Neuronal stem cell (in vitro differentiated cells): ENCODE measurements around the gene FBXO9.

Experiments used
- DNase-seq: peaks from one replicate; pipeline ENCODE4 v3.0.0-alpha.2; 2013; ENCODE audit warnings: low spot score
- H2AFZ ChIP-seq: one replicate; pipeline ENCODE4 v1.6.1; 2013; ENCODE audit warnings: mild to moderate bottlenecking, low read length, inconsistent platforms
- H2AK5ac ChIP-seq: 2 replicates; pipeline ENCODE4 v1.6.1; 2013; ENCODE audit warnings: low read depth, mild to moderate bottlenecking, inconsistent platforms, low read length, moderate library complexity, mixed read lengths
- H2BK120ac ChIP-seq: 2 replicates; pipeline ENCODE4 v1.6.1; 2013; ENCODE audit warnings: low read depth, mild to moderate bottlenecking, inconsistent platforms, low read length, moderate library complexity, mixed read lengths
- H2BK12ac ChIP-seq: one replicate; pipeline ENCODE4 v1.6.1; 2013; ENCODE audit warnings: low read length, inconsistent platforms
- H2BK15ac ChIP-seq: 2 replicates; pipeline ENCODE4 v1.6.1; 2013; ENCODE audit warnings: mild to moderate bottlenecking, low read length, inconsistent platforms, mixed read lengths
- H2BK5ac ChIP-seq: one replicate; pipeline ENCODE4 v1.6.1; 2013; ENCODE audit warnings: inconsistent platforms, mild to moderate bottlenecking, low read length, moderate library complexity
- H3K14ac ChIP-seq: one replicate; pipeline ENCODE4 v1.6.1; 2013; ENCODE audit warnings: low read length, inconsistent platforms
- H3K18ac ChIP-seq: 2 replicates; pipeline ENCODE4 v1.6.1; 2013; ENCODE audit warnings: low read length, inconsistent platforms
- H3K23ac ChIP-seq: 2 replicates; pipeline ENCODE4 v1.6.1; 2013; ENCODE audit warnings: low read depth, mild to moderate bottlenecking, mixed read lengths, low read length, inconsistent platforms; ENCODE audit not compliant: poor library complexity
- H3K27ac ChIP-seq: replicated peaks from 3 replicates; pipeline ENCODE4 v1.5.1; 2013; ENCODE audit warnings: low read length, inconsistent platforms
- H3K27me3 ChIP-seq, 3 experiments: 2 replicates each; pipeline ENCODE4 v1.6.1; 2013; ENCODE audit warnings: low read length in 3 of 3, mild to moderate bottlenecking in 2 of 3, inconsistent platforms in 1 of 3, low read depth in 1 of 3, mixed read lengths in 1 of 3, moderate library complexity in 1 of 3; ENCODE audit not compliant: control insufficient read depth in 3 of 3, insufficient read depth in 3 of 3
- H3K36me3 ChIP-seq, 2 donors: replicated peaks in 1 of 2; 2 replicates each; pipeline ENCODE4 v1.6.1; 2013; ENCODE audit warnings: low read length in 2 of 2; ENCODE audit not compliant: control insufficient read depth in 2 of 2, insufficient read depth in 2 of 2
- H3K4ac ChIP-seq: 2 replicates; pipeline ENCODE4 v1.6.1; 2013; ENCODE audit warnings: inconsistent platforms, mild to moderate bottlenecking, low read length, moderate library complexity
- H3K4me1 ChIP-seq, 2 donors: 1 replicate in 1 of 2; 2 replicates in 1 of 2; pipeline ENCODE4 v1.6.1; 2013; ENCODE audit warnings: low read length in 2 of 2, low read depth in 1 of 2; ENCODE audit not compliant: control insufficient read depth in 2 of 2, insufficient read depth in 1 of 2
- H3K4me2 ChIP-seq: one replicate; pipeline ENCODE4 v1.6.1; 2013; ENCODE audit warnings: mild to moderate bottlenecking, low read length, inconsistent platforms; ENCODE audit not compliant: insufficient read depth, poor library complexity, severe bottlenecking
- H3K4me3 ChIP-seq, 2 donors: 2 replicates each; pipeline ENCODE4 v1.5.1; 2013; ENCODE audit warnings: low read length in 2 of 2, mild to moderate bottlenecking in 2 of 2, inconsistent platforms in 1 of 2, moderate library complexity in 1 of 2
- H3K79me1 ChIP-seq: one replicate; pipeline ENCODE4 v1.6.1; 2013; ENCODE audit warnings: low read depth, mild to moderate bottlenecking, inconsistent platforms, low read length, moderate library complexity
- H3K9ac ChIP-seq: one replicate; pipeline ENCODE4 v1.6.1; 2013; ENCODE audit warnings: mild to moderate bottlenecking, low read depth, low read length, inconsistent platforms; ENCODE audit not compliant: poor library complexity
- H3K9me3 ChIP-seq, 2 donors: replicated peaks in 1 of 2; 2 replicates each; pipeline versions ENCODE3 to v1.6.1; 2013; ENCODE audit warnings: low read length in 2 of 2, mild to moderate bottlenecking in 2 of 2, inconsistent platforms in 1 of 2, low read depth in 1 of 2, mixed read lengths in 1 of 2, moderate library complexity in 1 of 2; ENCODE audit not compliant: control insufficient read depth in 2 of 2, insufficient read depth in 1 of 2
- H4K8ac ChIP-seq: one replicate; pipeline ENCODE4 v1.6.1; 2013; ENCODE audit warnings: low read depth, mild to moderate bottlenecking, inconsistent platforms, low read length, moderate library complexity
- H4K91ac ChIP-seq: one replicate; pipeline ENCODE4 v1.6.1; 2013; ENCODE audit warnings: low read length, low read depth, mild to moderate bottlenecking, inconsistent platforms; ENCODE audit not compliant: poor library complexity
- WGBS, 2 donors: extraction: QIAGEN DNeasy Blood & Tissue Kit; methylation state at CpG; one replicate each; pipeline ENCODE4 v1.1.7; 2013; ENCODE audit warnings: missing lambda C conversion rate in 2 of 2, mixed read lengths in 1 of 2; ENCODE audit not compliant: insufficient read length in 2 of 2, insufficient replicate concordance in 1 of 2; ENCODE audit errors: extremely low coverage in 2 of 2; 5-methylcytosine and 5-hydroxymethylcytosine counted together

FBXO9 gene

GRCh38 chr6:53029257-53029656 lies 35.9 kb upstream of the FBXO9 start:
- Histone ChIP-seq H3K4ac (no peak overlapping the region), H3K27me3 (no peaks in the 10 kb centered on the region), H3K23ac (no peak overlapping the region), H2BK15ac (no peak overlapping the region), H3K4me1 (no peaks in the 10 kb centered on the region), H3K9me3 (no peaks in the 10 kb centered on the region), H3K9ac (no peak overlapping the region), H2BK5ac (no peak overlapping the region), H3K27ac (no peak overlapping the region), H3K4me2 (no peak overlapping the region), H4K8ac (no peak overlapping the region), H3K14ac (no peak overlapping the region), H3K36me3 (peaks cover 6 to 93% of the 10 kb centered on the region in 2 donors), H2AFZ (no peak overlapping the region), H2BK12ac (no peak overlapping the region), H2BK120ac (no peak overlapping the region), H4K91ac (no peak overlapping the region), H3K79me1 (no peaks in the 10 kb centered on the region), H3K4me3 (no peak overlapping the region), H2AK5ac (no peak overlapping the region), H3K18ac (no peak overlapping the region)
- DNase-seq = no peak

GRCh38 chr6:53029761-53030160 lies 35.4 kb upstream of the FBXO9 start:
- DNase-seq = no peak
- H2AK5ac ChIP-seq = no peak overlapping the region
- H3K27me3 ChIP-seq = no peaks in the 10 kb centered on the region
- H4K8ac ChIP-seq = no peak overlapping the region
- H3K4me2 ChIP-seq = no peak overlapping the region
- no peaks in the 10 kb centered on the region for H3K79me1 ChIP-seq
- no peak overlapping the region for H4K91ac ChIP-seq
- H2BK12ac ChIP-seq = no peak overlapping the region
- no peak overlapping the region for H2BK15ac ChIP-seq
- H3K23ac ChIP-seq = no peak overlapping the region
- H3K4me3 ChIP-seq = no peak overlapping the region
- no CpG with 5 or more reads among the region's 3 CpGs for WGBS, 2 donors
- H2BK120ac ChIP-seq = no peak overlapping the region
- no peaks in the 10 kb centered on the region for H3K4me1 ChIP-seq
- no peak overlapping the region for H3K14ac ChIP-seq
- H3K18ac ChIP-seq = no peak overlapping the region
- peaks cover 6 to 93% of the 10 kb centered on the region in 2 donors for H3K36me3 ChIP-seq
- no peak overlapping the region for H2AFZ ChIP-seq
- H3K27ac ChIP-seq = no peak overlapping the region
- H3K4ac ChIP-seq = no peak overlapping the region
- no peak overlapping the region for H3K9ac ChIP-seq
- no peak overlapping the region for H2BK5ac ChIP-seq
- peaks cover 0 to 2% of the 10 kb centered on the region in 2 donors for H3K9me3 ChIP-seq

GRCh38 chr6:53031281-53031680 lies 33.9 kb upstream of the FBXO9 start:
- Histone ChIP-seq H3K4me1 (no peaks in the 10 kb centered on the region), H3K18ac (no peak overlapping the region), H3K36me3 (peaks cover 6 to 95% of the 10 kb centered on the region in 2 donors), H4K91ac (no peak overlapping the region), H2BK12ac (no peak overlapping the region), H3K4me2 (no peak overlapping the region), H3K27me3 (no peaks in the 10 kb centered on the region), H3K79me1 (no peaks in the 10 kb centered on the region), H3K27ac (no peak overlapping the region), H3K23ac (no peak overlapping the region), H2BK120ac (no peak overlapping the region), H4K8ac (no peak overlapping the region), H2BK5ac (no peak overlapping the region), H2BK15ac (no peak overlapping the region), H2AK5ac (no peak overlapping the region), H3K9ac (no peak overlapping the region), H3K9me3 (peaks cover 0 to 4% of the 10 kb centered on the region in 2 donors), H3K4ac (no peak overlapping the region), H3K14ac (no peak overlapping the region), H2AFZ (no peak overlapping the region), H3K4me3 (no peak overlapping the region)
- DNase-seq = no peak
- WGBS, 2 donors = no CpG with 5 or more reads among the region's 4 CpGs

- H2BK5ac ChIP-seq = no peak overlapping the region
- H2AFZ ChIP-seq = no peak overlapping the region
- H3K79me1 ChIP-seq = no peaks in the 10 kb centered on the region
- no peak overlapping the region for H2AK5ac ChIP-seq
- no peak overlapping the region for H2BK12ac ChIP-seq
- no peak overlapping the region for H3K4me2 ChIP-seq
- peaks cover 0 to 4% of the 10 kb centered on the region in 2 donors for H3K9me3 ChIP-seq
- H3K9ac ChIP-seq = no peak overlapping the region
- no peak overlapping the region for H2BK120ac ChIP-seq
- H4K91ac ChIP-seq = no peak overlapping the region
- H2BK15ac ChIP-seq = no peak overlapping the region
- H3K27ac ChIP-seq = no peak overlapping the region
- no peak overlapping the region for H3K4ac ChIP-seq
- no peak overlapping the region for H3K23ac ChIP-seq
- peaks cover 8 to 94% of the 10 kb centered on the region in 2 donors for H3K36me3 ChIP-seq
- H3K27me3 ChIP-seq = no peaks in the 10 kb centered on the region
- H3K14ac ChIP-seq = no peak overlapping the region
- H4K8ac ChIP-seq = no peak overlapping the region
- no peak for DNase-seq
- WGBS, 2 donors = no CpG with 5 or more reads among the region's 4 CpGs
- no peak overlapping the region for H3K4me3 ChIP-seq
- H3K18ac ChIP-seq = no peak overlapping the region
- no peaks in the 10 kb centered on the region for H3K4me1 ChIP-seq
Measured at GRCh38 chr6:53032849-53033248, 32.4 kb upstream of the FBXO9 start.
